ENCODE data around the gene ATG4B.

- TF ChIP-seq POLR2A (IDR thresholded peaks at IDR 0.05; ENCODE audit: low read depth, low read length) = no peak
- TF ChIP-seq CTCF (conservative IDR thresholded peaks at IDR 0.05; ENCODE audit: low read depth, low read length) = no peak
- no peak for TF ChIP-seq MAFK (IDR thresholded peaks at IDR 0.05; ENCODE audit: low read depth, low read length)
- no peak for TF ChIP-seq RAD21 (IDR thresholded peaks at IDR 0.05; ENCODE audit: low read length)
- no peak for TF ChIP-seq BHLHE40 (IDR thresholded peaks at IDR 0.05; ENCODE audit: low read depth, low read length)
Observed at GRCh38 chr2:241722896-241723454, 85.5 kb downstream of the ATG4B start.
